Measurements from ENCODE around the gene TMPRSS9.
"Not testable (repeated sequence)": the region's sequence is repeated elsewhere in the genome, so short reads cannot be mapped to it uniquely, and the experiment has no call there.

The TMPRSS9 gene

DNA sequence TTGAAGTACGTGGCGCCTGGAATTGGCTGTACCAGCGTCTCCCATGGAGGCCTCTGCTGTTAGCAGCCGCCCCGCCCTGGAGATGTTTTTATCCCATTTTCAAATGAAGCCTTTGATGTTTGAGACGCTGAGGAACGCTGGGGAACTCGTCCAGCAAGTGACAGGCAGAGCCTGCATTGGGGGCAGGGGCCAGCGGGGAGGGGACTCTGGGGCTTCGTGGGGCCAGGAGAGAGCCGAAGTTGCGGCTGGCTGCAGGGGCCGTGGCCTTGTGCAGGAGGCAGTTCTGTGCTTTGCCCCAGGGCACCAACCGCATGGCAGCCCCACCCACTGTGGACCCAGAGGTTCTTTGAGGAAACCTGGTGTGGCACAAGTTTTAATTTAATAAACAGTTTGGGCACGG is 18.1 kb upstream of the TMPRSS9 start:
- no peak for DNase-seq (ENCODE audit: low read depth in 1 of 2, low spot score in 1 of 2)

DNA sequence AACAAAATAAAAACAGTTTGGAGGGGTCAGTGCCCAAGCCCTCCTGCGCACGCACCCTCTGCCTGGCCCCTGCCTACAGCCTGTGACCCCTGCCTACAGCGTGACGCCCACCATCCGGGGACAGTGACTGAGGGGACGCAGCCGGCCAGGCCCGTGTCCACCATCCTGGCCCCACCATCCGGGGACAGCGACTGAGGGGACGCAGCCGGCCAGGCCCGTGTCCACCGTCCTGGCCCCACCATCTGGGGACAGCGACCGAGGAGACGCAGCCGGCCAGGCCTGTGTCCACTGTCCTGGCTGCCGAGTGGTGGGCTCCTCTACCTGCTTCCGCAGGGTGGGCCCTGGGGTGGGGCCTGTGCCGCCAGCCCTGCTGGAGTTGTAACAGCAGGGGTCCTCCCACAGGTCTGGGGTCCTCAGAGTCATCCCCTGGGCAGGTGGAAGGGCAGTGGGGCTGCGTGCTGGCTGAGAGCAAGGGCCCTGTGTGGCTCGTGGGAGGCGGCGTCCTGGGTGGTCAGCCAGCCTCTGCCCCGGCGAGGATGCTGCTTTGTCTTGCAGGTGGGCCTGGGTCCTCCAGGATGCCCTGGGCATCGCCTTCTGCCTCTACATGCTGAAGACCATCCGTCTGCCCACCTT is 17.3 kb upstream of the TMPRSS9 start:
- DNase-seq (ENCODE audit: low read depth in 1 of 2, low spot score in 1 of 2), result no peak

DNA sequence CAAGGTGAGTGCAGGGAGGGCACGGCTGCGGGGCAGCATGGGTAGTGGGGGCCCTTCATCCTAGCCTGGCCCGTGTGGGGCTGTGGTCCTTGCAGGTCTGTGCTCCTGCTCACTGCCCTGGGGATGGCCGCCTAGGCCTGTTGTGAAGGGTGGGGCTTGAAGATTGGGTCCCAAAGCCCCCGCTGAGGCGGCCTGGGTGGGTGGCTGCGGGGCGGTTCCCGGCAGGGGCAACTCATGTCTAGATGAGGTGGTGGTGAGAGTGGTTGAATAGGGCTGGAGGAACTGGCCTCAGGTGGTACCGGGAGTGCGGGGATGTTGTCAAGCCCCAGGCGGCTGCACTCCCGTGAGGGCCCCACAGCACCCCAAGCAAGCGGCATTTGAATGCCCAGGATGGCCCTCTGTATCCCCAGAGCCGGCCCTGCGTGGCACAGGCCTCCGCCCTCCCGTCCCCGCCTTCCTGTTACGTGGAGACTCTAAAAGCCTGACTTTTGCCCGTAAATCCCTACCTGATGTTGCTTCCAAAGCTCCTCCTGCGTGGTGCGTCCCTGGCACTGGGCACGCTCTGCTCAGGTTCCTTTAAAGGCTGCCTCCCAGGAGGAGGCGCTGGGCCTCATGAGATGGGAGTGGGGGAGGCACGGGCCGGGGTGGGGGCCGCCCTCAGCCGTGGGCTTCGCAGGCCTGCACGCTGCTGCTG is 16.6 kb upstream of the TMPRSS9 start:
- DNase-seq (ENCODE audit: low read depth in 1 of 2, low spot score in 1 of 2), result no peak

DNA sequence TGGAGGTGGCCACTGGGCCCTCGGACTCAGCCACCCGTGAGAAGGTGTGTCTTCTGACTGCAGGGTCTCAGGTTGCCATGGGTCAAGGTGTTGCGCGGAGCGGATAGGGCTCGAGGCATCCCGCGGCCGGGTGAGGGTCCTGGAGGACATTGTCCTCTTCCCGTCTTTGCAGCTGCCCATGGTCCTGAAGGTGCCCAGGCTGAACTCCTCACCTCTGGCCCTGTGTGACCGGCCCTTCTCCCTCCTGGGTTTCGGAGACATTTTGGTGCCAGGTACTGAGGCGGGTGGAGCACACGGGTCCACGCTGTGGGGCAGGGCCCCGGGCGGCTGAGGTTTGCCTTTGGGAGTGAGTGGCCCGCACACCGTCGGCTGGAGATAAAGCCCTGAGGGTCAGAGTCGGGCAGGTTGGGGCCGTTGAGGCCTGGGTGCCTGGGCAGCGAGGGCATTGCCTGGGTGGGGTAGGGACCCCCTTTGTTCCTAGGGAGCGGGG is 15.6 kb upstream of the TMPRSS9 start:
- no peak for DNase-seq (ENCODE audit: low read depth in 1 of 2, low spot score in 1 of 2)

DNA sequence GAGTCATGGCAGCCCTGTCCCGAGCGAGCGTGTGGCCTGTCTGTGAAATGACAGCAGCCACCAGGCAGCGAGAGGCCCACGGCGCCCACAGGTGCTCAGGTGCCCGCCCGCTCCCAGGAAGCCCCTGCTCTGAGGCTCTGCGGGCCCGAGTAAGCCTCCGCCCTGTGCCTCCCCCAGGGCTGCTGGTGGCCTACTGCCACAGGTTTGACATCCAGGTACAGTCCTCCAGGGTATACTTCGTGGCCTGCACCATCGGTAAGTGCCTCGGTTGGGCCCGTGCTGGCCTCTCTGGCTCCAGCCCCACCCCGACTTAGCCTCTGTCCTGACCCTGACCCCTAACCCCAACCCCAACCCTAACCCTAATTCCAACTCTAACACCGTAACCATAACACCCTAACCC is 15.0 kb upstream of the TMPRSS9 start:
- no peak for DNase-seq (ENCODE audit: low read depth in 1 of 2, low spot score in 1 of 2)

DNA sequence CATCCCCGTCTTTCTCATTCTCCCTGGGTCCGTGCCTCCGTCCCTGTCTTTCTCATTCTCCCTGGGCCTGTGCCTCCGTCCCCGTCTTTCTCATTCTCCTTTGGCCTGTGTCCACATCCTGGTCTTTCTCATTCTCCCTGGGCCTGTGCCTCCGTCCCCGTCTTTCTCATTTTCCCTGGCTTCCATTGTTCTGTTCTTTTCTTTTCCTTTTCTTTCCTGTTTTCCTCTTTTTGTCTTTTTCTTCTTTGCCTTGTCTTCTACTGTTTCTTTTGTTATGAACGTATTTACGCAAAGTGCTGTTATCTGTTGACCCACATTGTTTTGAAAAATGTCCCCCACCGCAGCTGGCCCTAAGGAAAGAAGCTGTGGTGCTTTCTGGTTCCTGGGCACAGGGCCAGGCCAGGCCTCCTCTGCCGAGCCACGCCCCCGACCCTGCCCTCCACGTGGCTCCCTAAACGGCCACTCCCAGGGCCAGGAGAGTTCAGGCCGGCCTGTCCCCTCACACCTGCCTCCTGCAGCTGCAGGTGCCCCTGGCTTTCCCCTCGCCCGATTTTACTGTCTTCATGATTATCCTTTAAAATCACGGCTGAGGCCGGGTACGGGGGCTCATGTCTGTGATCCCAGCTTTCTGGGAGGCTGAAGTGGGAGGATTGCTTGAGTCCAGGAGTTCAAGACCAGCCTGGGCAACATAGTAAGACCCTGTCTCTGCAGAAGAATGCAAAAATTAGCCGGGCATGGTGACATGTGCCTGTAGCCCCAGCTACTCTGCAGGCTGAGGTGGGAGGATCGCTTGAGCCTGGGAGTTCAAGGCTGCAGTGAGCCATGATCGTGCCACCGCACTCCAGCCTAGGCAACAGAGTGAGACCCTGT is 14.0 kb upstream of the TMPRSS9 start:
- DNase-seq (ENCODE audit: low read depth in 1 of 2, low spot score in 1 of 2), result no peak

DNA sequence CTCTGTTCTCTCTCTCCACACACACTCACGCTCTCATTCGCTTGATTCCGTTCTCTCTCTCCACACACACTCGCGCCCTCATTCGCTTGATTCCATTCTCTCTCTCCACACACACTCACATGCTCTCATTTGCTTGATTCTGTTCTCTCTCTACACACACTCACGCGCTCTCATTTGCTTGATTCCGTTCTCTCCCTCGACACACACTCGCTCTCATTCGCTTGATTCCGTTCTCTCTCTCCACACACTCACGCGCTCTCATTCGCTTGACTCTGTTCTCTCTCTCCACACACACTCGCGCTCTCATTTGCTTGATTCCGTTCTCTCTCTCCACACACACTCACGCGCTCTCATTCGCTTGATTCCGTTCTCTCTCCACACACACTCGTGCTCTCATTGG is 10.2 kb upstream of the TMPRSS9 start:
- not testable (repeated sequence) for DNase-seq (ENCODE audit: low read depth in 1 of 2, low spot score in 1 of 2)

DNA sequence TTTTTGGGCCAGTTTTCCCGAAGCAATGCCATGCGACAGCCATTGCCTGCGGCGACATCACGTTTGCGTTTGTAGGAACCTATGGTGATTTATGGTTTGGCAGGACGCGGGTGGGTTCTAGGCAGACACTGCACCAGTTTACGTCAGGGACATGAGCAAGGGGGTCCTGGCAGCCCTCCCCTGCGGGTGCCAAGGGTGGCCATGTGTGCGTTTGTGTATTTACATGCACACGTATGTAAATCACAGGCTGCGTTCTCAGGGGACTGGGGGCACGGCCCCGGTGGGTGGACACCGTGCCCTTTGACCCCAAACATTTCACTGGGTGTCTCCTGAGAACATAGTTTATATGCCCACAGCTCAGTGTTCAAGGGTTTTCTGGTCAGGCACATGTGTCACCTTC is 9.4 kb upstream of the TMPRSS9 start:
- DNase-seq (ENCODE audit: low read depth in 1 of 2, low spot score in 1 of 2), result no peak

DNA sequence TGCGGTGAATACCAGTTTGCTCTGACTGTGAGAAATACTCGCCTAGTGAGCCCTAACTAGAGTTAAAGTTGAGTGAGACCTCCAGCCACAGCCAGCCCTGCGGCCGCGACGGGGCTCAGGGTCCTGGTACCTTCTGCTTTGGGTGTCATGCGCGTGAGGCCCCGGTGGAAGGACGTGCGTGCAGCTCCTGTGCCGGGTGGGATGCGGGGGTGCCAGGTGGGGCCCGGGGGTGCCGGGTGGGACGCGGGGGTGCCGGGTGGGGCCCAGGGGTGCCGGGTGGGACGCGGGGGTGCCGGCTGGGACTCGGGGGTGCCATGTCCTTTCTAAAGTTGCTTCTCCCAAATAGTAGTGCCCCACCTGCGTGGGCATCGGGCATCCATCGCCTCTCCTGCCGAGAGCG is 8.5 kb upstream of the TMPRSS9 start:
- no peak for DNase-seq (ENCODE audit: low read depth in 1 of 2, low spot score in 1 of 2)

DNA sequence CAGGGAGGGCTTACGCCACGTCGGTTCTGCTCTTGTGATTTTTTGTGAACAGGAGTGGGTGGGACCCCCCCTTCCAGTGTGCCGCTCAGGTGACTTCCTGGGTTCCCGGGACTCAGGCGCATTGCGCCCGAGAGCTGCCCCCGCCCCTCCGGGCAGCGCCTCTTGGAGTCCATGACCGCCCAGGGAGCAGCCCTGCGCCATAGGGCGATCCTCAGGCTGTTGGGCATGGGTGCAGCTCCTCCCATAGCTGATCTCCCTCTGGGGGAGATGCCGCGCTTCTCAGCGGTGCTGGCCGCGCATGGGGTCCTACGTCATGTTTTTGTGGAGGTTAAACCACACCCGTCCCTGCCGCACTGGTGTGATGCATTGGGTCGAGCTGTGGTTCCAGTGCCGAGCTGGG is 7.9 kb upstream of the TMPRSS9 start:
- no peak for DNase-seq (ENCODE audit: low read depth in 1 of 2, low spot score in 1 of 2)

DNA sequence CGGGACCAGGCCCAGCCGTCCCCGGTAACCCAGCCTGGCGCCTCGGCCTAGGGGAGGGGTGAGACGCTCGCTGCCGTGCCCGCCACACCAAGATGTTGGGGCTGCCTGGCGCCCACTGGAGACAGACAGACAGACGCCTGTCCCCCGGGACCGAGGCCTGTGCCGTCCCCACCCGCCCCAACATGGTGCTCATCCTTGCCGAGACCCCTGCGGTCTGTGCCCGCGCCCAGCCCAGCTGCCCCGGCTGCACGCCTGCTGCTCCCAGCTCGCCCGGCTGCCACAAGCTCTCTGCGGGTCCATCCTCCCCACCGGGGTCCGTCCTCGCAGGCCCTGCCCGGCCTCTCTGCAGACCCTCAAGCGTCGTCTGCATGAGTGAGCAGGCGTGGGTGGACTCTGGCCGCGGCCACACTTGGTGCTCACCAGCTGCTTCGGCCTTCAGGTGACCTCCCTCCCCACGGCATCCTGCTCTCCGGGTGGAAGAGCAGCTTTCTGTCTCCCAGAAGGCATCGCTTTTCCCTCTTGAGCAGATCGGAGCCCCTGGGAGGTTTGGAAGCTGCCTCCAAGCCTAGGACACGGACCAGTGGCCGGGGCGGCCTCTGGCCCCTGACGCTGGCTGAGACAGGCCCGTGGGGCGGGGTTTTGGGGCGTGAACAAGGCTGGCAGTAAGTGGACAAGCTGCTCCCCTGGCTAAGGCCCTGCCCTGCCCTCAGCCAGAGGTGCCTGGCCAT is 6.7 kb upstream of the TMPRSS9 start:
- no peak for DNase-seq (ENCODE audit: low read depth in 1 of 2, low spot score in 1 of 2)

DNA sequence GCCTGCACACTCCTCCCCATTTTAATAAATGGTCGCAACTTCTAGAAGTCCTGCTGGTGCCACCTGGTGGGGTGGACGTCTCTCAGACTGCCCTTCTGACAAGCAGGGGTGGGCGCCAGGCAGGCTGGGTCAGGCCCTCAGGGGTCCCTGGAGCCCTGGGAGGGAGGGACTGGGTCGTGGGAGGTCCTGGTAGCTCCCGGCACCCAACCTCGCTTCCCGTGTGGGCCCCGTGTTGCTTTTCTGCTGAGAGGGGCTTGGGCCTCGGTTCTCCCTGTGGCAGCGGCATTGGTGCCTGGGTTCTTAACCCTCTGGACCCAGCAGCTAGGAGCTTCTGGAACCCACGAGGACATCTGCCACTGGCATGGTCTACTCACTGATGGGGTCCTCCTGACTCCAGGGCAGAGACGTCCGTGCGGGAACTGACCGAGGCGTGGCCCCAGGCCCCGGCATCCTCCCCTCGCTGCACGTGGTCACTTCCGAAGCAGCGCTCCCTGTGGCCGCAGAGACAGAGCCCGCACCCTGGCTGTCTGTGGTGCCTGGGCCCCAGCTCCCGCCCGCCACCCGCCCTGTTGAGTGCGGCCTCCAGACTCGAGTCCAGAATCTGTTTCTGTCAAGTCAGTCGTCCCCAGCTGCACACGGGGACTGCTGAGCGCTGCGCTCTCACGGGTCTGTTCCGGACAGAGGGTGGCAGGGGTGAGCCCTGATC is 6.0 kb upstream of the TMPRSS9 start:
- no peak for DNase-seq (ENCODE audit: low read depth in 1 of 2, low spot score in 1 of 2)

DNA sequence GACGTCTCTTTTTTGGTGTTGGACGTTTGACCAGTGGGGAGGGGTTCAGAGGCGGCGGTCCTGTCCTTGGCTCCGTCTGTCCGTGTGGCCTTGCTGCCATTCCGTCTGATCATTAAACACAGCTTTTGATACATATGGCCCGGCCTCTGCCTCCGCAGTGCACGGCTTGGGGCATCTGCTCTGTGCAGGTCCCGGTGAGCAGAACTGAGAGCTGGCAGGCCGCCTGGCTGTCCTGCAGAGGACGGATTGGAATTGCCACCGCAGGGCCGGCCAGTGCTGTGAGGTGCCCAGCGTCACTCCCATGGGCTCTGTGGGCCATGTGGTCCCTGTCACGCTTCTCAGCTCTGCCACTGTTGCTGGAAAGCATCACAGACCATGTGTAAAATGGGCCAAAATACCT is 5.4 kb upstream of the TMPRSS9 start:
- DNase-seq (ENCODE audit: low read depth in 1 of 2, low spot score in 1 of 2), result no peak

DNA sequence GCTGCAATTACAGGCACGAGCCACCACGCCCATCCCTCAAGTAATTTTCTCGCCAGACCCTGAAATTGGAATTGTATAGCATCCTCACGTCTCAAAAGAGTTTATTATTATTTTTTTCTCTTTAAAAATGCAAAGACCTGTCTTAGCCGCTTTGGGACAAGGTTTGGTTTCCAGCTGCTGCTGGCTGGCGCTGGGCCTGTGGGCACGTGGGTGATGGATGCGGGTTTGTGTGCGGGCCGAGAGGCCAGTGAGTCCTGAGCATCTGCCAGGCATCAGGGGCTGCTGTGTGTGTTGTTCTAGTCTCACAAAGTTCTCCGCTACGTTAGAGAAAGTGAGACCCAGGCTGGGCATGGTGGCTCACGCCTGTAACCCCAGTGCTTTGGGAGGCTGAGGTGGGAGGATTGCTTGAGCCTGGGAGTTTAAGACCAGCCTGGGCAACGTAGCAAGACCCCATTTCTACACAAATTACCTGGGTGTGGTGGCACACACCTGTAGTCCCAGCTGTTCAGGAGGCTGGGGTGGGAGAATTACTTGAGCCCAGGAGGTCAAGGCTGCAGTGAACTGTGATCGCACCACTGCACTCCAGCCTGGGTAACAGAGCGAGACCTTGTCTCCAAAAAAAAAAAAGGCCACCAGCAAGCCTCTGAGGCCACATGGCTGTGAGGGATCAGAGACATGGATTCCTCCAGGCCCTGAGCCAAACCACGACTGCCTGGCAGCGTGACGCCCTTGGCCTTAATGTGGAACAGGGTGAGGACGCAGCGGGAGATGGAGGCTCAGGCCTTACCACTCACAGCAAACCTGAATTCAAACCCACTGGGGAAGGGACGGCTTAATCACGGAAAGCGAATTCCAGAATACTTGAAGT is 4.7 kb upstream of the TMPRSS9 start:
- no peak for DNase-seq (ENCODE audit: low read depth in 1 of 2, low spot score in 1 of 2)

DNA sequence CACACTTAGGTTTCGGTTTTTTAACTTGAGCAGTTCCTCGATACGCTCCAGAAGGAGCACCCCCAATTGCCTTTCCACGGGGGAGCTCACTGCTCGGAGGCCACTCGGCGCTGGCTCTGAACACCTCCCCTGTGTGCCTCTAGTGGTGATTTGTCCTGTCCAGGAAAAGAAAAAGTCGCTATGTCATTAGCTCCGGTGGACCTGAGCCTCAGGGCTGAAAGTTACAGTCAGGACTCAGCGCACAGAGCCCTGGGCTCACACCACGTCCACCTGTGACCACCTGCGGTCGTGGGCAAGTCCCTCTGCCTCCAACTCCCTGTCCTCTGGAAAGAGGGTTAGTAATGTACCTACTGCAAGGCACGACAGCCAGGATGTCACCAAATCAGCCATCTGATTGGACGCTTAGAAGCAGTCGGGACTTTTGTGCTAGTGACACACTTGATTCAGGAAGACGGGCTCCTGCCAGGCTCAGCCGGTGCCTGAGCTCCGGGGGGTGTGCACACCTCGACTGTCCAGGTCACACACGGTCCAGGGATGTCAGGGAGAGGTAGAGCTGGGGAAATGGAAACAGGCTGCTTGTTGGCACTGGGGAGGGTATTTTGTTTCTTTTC is 3.9 kb upstream of the TMPRSS9 start:
- DNase-seq (ENCODE audit: low read depth in 1 of 2, low spot score in 1 of 2), result no peak

DNA sequence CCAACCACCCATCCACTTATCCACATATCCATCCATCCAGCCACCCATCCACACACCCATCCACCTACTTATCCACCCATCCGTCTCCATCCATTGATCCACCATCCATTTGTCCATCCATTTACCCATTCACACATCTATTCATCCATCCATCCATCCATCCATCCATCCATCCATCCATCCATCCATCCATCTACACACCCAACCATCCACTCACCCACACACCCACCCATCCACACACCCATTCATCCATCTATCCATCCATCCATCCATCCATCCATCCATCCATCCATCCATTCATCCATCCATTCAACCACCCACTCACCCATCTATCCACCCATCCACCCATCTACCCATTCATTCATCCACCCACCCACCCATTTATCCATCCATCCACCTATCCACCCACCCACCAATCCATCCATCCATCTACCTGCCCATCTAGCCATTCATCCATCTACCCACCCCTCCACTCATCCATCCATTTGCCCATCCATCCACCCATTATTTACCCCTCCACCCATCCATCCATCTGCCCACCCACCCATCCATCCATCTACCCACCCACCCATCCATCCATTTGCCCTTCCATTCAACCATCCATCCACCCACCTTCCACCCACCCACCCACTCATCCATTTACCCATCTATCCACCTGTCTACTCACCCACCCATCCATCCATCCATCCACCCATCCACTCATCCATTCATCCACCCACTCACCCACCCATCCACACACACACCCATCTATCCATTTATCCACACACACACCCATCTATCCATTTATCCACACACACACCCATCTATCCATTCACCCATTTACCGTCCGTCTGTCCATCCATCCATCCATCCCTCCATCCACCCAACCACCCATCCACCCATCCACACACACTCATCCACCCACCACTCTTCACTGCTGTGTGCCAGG is 2.5 kb upstream of the TMPRSS9 start:
- DNase-seq (ENCODE audit: low read depth in 1 of 2, low spot score in 1 of 2), result no peak

DNA sequence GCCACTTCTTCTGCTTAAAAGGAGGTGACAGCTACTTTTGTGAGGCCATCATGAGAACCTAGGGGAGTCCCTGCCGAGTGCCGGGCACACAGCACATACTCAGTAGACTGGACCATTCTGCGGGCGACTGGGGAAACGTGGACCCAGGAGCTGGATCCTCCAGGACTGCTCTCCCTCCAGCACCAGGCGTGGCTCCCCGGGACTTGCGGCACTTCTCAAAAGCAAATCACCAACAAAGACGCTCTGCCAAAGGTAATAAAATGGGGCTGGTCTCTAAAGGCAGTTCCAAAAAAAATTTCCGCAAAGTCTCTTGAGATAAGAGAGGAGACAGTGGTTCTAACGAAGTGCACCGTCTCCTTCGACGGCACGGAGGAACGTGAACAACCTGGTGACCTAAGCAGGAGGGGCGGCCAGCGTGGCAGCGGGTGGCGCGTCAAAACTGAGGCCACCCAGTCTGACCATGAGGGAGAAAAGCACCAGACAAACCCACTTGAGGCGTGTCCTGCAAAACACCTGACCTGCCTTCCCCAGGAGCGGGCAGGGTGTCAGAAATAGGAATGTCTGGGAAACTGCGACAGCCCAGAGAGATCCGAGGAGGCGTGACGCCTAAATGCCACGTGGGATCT is 1.4 kb upstream of the TMPRSS9 start:
- no peak for DNase-seq (ENCODE audit: low read depth in 1 of 2, low spot score in 1 of 2)

DNA sequence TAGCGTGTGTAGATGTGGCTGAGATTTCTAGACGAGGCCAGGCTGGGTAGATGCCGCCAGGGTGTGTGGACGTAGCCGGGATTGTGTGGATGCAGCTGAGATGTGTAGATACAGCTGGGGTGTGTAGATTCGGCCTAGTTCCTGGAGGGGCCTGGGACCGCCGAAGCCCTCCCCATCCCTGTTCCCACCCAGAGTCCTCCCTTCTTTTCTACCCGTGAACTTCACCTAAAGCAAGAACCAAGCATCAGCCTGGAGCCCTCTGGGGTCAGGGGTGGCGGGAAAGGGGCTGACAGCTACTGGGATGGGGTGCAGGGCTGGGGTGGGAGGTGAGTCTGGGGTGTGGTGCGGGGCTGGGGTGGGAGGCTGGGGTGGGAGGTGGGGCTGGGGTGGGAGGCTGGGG is 768 bp downstream of the TMPRSS9 start:
- DNase-seq (ENCODE audit: low read depth in 1 of 2, low spot score in 1 of 2), result no peak

All from activated T-helper 1 cell treated with anti-CD3 and anti-CD28 coated beads, Interleukin-2, amount 50 U/mL, for 16 hours (primary cell).